B cell (primary cell): ENCODE data around the gene RBM17.

ENCODE experiments used
- CTCF ChIP-seq: fragments of 200-600 bp; IDR thresholded peaks from one replicate; pipeline ENCODE4 v1.8.0; 2022; ENCODE audit warnings: antibody characterized with exemption, mild to moderate bottlenecking
- EZH2 ChIP-seq: IDR thresholded peaks from 2 replicates; pipeline ENCODE4 v1.6.1; 2012; ENCODE audit warnings: borderline replicate concordance, low read depth, mild to moderate bottlenecking, moderate library complexity, low read length; ENCODE audit not compliant: insufficient read depth, poor library complexity, severe bottlenecking

GRCh38 chr10:6077071-6077675, 11.7 kb upstream of the RBM17 start:
- TF ChIP-seq CTCF (no peak), EZH2 (no peak)
